KMS-11 (cell line): ENCODE data around the gene MFAP5.
"Not testable (repeated sequence)": the region's sequence is repeated elsewhere in the genome, so short reads cannot be mapped to it uniquely, and the experiment has no call there.

Source experiments
- H2AFZ ChIP-seq: fragments of 200-600 bp; sonication (generic); 2 replicates; pipeline ENCODE4 v1.6.1; 2016; ENCODE audit warnings: antibody characterized with exemption, mixed run types, low read depth
- H3K27ac ChIP-seq: fragments of 200-600 bp; sonication (generic); 2 replicates; pipeline ENCODE4 v1.6.1; 2016; ENCODE audit warnings: mild to moderate bottlenecking, mixed run types
- H3K27me3 ChIP-seq: fragments of 200-600 bp; sonication (generic); 2 replicates; pipeline ENCODE4 v1.6.1; 2017; ENCODE audit warnings: mild to moderate bottlenecking, low read depth, mixed run types, moderate library complexity; ENCODE audit not compliant: insufficient read depth
- H3K36me3 ChIP-seq: fragments of 200-600 bp; sonication (generic); 2 replicates; pipeline ENCODE4 v1.6.1; 2017; ENCODE audit warnings: mild to moderate bottlenecking, mixed run types; ENCODE audit not compliant: insufficient read depth
- H3K4me1 ChIP-seq: fragments of 200-600 bp; sonication (generic); 2 replicates; pipeline ENCODE4 v1.6.1; 2016; ENCODE audit warnings: mild to moderate bottlenecking, low read depth, mixed run types; ENCODE audit not compliant: poor library complexity, severe bottlenecking
- H3K4me2 ChIP-seq: fragments of 200-600 bp; sonication (generic); 2 replicates; pipeline ENCODE4 v1.7.0; 2016; ENCODE audit warnings: mild to moderate bottlenecking, mixed run types
- H3K4me3 ChIP-seq: fragments of 200-600 bp; sonication (generic); IDR thresholded peaks from 2 replicates; pipeline ENCODE4 v1.6.1; 2017; ENCODE audit warnings: low read depth, low read length, mixed read lengths; ENCODE audit not compliant: insufficient read depth
- H3K79me2 ChIP-seq: fragments of 200-600 bp; sonication (generic); 2 replicates; pipeline ENCODE4 v1.6.1; 2016; ENCODE audit warnings: low read depth, mixed run types; ENCODE audit not compliant: insufficient read depth
- H3K9ac ChIP-seq: fragments of 200-600 bp; sonication (generic); 2 replicates; pipeline ENCODE4 v1.6.1; 2016; ENCODE audit warnings: mild to moderate bottlenecking, mixed run types
- H4K20me1 ChIP-seq: fragments of 200-600 bp; sonication (generic); 2 replicates; pipeline ENCODE4 v1.6.1; 2016; ENCODE audit warnings: mild to moderate bottlenecking, mixed run types; ENCODE audit not compliant: insufficient read depth
- TF ChIP-seq, protein P1 (sequence below): fragments of 200-600 bp; sonication (generic); conservative IDR thresholded peaks from 2 replicates; pipeline ENCODE4 v1.6.1; 2017; ENCODE audit warnings: low read depth, mild to moderate bottlenecking, antibody characterized with exemption, low read length, moderate library complexity, mixed read lengths

MFAP5 gene

DNA sequence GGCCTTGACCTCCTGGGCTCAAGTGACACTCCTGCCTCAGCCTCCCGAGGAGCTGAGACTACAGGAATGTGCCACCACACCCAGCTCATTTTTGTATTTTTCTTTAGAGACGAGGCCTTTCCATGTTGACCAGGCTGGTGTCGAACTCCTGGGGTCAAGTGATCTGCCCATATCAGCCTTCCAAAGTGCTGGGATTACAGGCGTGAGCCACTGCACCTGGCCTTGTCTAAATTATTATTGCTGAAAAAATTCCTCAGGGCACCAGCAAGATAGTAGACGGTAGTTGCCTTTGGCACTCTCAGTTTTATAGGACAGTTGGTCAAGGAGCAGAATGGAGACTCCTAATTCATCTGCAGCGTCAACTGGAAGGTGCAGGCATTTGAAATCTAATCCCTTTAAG lies 47.4 kb downstream of the MFAP5 start:
- Histone ChIP-seq H3K27ac (no peak overlapping the region), H3K4me3 (no peak overlapping the region), H3K36me3 (no peaks in the 10 kb centered on the region), H3K4me2 (no peak overlapping the region), H3K27me3 (no peaks in the 10 kb centered on the region), H3K4me1 (no peaks in the 10 kb centered on the region), H2AFZ (no peak overlapping the region), H3K9ac (no peak overlapping the region), H4K20me1 (no peaks in the 10 kb centered on the region), H3K79me2 (no peaks in the 10 kb centered on the region)
- TF ChIP-seq, protein P1, sequence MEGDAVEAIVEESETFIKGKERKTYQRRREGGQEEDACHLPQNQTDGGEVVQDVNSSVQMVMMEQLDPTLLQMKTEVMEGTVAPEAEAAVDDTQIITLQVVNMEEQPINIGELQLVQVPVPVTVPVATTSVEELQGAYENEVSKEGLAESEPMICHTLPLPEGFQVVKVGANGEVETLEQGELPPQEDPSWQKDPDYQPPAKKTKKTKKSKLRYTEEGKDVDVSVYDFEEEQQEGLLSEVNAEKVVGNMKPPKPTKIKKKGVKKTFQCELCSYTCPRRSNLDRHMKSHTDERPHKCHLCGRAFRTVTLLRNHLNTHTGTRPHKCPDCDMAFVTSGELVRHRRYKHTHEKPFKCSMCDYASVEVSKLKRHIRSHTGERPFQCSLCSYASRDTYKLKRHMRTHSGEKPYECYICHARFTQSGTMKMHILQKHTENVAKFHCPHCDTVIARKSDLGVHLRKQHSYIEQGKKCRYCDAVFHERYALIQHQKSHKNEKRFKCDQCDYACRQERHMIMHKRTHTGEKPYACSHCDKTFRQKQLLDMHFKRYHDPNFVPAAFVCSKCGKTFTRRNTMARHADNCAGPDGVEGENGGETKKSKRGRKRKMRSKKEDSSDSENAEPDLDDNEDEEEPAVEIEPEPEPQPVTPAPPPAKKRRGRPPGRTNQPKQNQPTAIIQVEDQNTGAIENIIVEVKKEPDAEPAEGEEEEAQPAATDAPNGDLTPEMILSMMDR, result no peak

DNA sequence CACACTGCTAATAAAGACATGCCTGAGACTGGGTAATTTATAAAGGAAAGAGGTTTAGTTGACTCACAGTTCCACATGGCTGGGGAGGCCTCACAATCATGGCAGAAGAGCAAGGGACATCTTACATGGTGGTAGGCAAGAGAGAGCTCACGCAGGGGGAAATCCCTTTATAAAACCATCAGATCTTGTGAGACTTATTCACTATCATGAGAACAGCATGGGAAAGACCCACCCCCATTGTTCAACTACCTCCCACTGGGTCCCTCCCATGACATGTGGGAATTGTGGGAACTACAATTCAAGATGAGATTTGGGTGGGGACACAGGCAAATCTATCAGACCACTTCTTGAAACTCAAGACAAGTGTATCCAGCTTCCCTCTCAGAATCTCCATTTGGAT lies 48.7 kb downstream of the MFAP5 start:
- H4K20me1 ChIP-seq, H3K4me1 ChIP-seq, H3K27ac ChIP-seq, H3K4me3 ChIP-seq, H2AFZ ChIP-seq, H3K27me3 ChIP-seq, H3K4me2 ChIP-seq, H3K36me3 ChIP-seq, H3K79me2 ChIP-seq, H3K9ac ChIP-seq: not testable (repeated sequence)

DNA sequence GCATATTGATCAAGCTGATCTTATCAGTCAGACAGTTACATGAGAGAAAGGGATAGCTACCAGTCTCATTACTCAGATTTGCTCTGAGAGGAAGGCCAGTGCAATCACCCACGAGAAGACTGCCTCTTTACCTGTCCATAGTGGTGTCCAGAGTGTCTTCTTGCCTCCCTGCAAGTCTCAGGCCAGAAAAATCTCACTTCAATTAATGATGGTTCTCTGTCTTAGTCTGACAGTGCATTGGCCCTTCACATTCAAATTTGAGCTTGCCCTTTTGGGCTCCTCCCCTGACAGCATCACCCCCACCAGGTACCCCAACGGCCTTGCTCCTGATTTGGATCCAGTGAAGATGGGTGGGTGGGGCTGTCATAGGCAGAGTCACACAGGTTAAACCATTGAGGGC lies 50.0 kb downstream of the MFAP5 start, which contains the start of gene AICDA:
Gene AICDA, minus strand, starts transcription at position 231 of the 400 bp plus-strand sequence. Its CDS starts 92 bp downstream, at position 139.
- Histone ChIP-seq H3K36me3 (no peaks in the 10 kb centered on the region), H3K4me1 (peaks cover 11% of the 10 kb centered on the region), H3K27me3 (no peaks in the 10 kb centered on the region), H2AFZ (no peak within 1 kb of the TSS), H3K4me3 (no peak within 1 kb of the TSS), H3K79me2 (no peaks in the 10 kb centered on the region), H3K27ac (no peak within 1 kb of the TSS), H4K20me1 (no peaks in the 10 kb centered on the region), H3K4me2 (no peak within 1 kb of the TSS), H3K9ac (no peak within 1 kb of the TSS)
- TF ChIP-seq, protein P1, result no peak

DNA sequence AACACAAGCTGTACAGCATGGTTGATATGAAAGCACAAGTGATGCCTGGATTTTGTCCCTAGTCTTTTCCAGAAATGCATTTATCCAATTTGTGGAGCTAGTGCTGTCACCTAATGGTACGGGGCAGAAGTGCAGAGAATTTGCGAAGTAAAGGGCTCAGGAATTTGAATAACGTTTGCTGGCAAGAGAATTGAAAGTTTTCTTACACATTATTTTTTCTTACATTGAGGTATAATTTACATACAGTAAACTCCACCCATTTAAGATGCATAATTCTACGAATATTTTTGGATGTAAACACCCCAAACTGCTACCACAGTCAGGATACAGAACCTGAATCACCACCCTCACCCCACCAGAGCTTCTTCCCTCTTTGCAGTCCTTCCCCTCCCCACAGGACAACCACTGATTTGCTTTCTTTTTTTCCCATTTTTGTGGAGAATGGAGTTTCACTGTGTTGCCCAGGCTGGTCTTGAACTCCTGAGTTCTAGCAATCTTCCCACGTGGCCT lies 53.5 kb downstream of the MFAP5 start:
- TF ChIP-seq, protein P1, result peak; percentile 84
- Histone ChIP-seq H3K9ac (no peak overlapping the region), H3K4me1 (peaks cover 11% of the 10 kb centered on the region), H3K79me2 (no peaks in the 10 kb centered on the region), H2AFZ (no peak overlapping the region), H3K27me3 (no peaks in the 10 kb centered on the region), H4K20me1 (no peaks in the 10 kb centered on the region), H3K36me3 (no peaks in the 10 kb centered on the region), H3K27ac (no peak overlapping the region), H3K4me3 (no peak overlapping the region), H3K4me2 (no peak overlapping the region)

DNA sequence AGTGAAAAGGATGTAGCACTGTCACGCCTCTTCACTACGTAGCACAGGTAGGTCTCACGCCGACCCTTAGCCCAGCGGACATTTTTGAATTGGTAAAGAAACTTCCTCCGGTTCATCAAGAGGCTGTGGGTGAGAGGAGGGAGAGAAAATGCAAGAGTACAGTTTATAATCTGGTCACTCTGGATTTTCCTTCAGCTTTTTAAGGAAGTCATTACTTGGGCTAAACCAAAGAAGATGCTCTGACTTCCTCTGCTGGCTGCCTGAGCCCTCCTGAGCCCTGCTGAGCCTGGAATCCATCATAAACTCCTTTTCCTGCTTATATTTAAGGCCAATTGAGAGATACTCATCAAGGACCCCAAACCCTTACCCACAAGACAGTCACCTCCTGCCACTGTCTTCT lies 55.7 kb downstream of the MFAP5 start:
- Histone ChIP-seq H3K9ac (no peak overlapping the region), H4K20me1 (no peaks in the 10 kb centered on the region), H3K4me3 (no peak overlapping the region), H3K79me2 (no peaks in the 10 kb centered on the region), H3K36me3 (no peaks in the 10 kb centered on the region), H3K4me1 (peaks cover 11% of the 10 kb centered on the region), H3K27me3 (no peaks in the 10 kb centered on the region), H3K27ac (no peak overlapping the region), H2AFZ (no peak overlapping the region), H3K4me2 (no peak overlapping the region)
- TF ChIP-seq, protein P1, result no peak
